ENCODE measurements around the gene CDK14. TPM values are rescaled to one million over a fixed set of nuclear protein-coding genes. Genes with fewer than 3 reads are reported as not detected.
"Not testable (repeated sequence)": the region's sequence is repeated elsewhere in the genome, so short reads cannot be mapped to it uniquely, and the experiment has no call there.

CDK14 gene
- total and polyA plus RNA-seq, 4 donors = 60.9 to 126 (median 82.9) TPM

DNA sequence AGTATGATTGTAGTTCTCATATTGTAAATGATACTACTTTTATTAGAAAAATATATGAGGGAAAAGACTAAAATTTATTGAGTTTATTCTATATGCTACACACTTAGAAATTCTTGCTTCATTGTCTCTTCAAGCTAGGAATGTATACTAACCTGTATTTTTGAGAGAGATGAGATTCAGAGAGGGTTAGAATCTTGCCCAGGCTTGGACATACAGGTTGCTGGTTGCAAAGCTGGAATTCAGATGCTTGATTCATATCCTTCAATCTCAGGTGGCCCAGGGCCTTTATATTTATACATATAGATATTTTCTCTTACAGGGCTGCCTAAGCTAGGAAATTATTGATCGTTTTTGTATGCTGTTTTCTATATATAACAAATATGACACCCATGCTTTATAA is 324.2 kb downstream of the CDK14 start:
- no peaks in the 10 kb centered on the region for H3K27me3 ChIP-seq (ENCODE audit: control insufficient read depth, insufficient read depth, low read length)
- DNase-seq (ENCODE audit: low read depth in 4 of 6, low spot score in 6 of 6) = no peak
- H3K36me3 ChIP-seq (ENCODE audit: control insufficient read depth, insufficient read depth, low read length) = no peaks in the 10 kb centered on the region
- no peak overlapping the region for H3K27ac ChIP-seq (ENCODE audit: low read depth, low read length)
- no CpG with 5 or more reads among the region's 1 CpG for WGBS (ENCODE audit: insufficient coverage)
- H3K9me3 ChIP-seq (ENCODE audit: control insufficient read depth, insufficient read depth, low read length) = no peaks in the 10 kb centered on the region
- H3K4me1 ChIP-seq (ENCODE audit: control insufficient read depth, insufficient read depth, low read length) = no peaks in the 10 kb centered on the region
- no peak overlapping the region for H3K4me3 ChIP-seq (ENCODE audit: low read depth, low read length)

DNA sequence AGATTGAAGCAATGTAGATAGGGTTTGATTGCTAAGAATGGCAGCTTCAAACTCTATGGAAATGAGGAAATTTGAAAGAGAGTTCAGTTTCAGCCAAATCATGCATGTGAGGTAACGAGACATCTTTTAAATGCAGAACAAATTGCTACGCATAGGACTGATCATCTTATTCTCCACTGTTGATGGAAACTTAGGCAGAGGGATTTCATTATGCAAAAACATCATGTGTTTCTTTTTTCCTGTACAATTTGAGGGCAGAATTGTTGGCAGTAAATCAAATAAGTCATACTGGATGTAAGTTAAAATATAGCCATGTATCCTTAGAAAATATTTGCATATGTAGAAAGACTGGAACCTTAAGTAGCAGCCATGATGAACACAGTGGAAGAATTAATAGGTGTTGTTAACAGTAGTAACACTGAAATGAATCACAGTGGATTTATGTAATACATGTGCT is 327.4 kb downstream of the CDK14 start:
- Histone ChIP-seq H3K4me1 (ENCODE audit: control insufficient read depth, insufficient read depth, low read length) (no peaks in the 10 kb centered on the region), H3K36me3 (ENCODE audit: control insufficient read depth, insufficient read depth, low read length) (no peaks in the 10 kb centered on the region), H3K9me3 (ENCODE audit: control insufficient read depth, insufficient read depth, low read length) (no peaks in the 10 kb centered on the region), H3K27ac (ENCODE audit: low read depth, low read length) (no peak overlapping the region), H3K27me3 (ENCODE audit: control insufficient read depth, insufficient read depth, low read length) (no peaks in the 10 kb centered on the region), H3K4me3 (ENCODE audit: low read depth, low read length) (no peak overlapping the region)
- WGBS (ENCODE audit: insufficient coverage) = 60% methylated on average over 1 of the region's 2 CpGs
- DNase-seq (ENCODE audit: low read depth in 4 of 6, low spot score in 6 of 6) = peak in 1 of 6 donors; percentile 56

DNA sequence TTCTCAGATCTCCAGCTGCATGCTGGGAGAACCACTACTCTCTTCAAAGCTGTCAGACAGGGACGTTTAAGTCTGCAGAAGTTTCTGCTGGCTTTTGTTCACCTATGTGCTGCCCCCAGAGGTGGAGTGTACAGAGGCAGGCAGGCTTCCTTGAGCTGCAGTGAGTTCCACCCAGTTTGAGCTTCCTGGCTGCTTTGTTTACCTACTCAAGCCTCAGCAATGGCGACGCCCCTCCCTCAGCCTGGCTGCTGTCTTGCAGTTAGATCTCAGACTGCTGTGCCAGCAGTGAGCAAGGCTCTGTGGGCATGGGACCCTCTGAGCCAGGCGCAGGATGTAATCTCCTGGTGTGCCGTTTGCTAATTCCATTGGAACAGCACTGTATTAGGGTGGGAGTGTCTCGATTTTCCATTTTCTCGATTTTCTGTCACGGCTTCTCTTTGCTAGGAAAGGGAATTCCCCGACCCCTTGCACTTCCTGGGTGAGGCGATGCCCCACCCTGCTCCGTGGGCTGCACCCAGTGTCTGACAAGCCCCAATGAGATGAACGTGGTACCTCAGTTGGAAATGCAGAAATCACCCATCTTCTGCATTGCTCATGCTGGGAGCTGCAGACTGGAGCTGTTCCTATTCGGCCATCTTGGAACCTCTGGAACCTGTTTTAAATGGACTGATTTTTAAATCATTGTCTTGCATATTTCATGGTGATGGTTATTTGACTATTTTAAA is 332.7 kb downstream of the CDK14 start:
- WGBS (ENCODE audit: insufficient coverage) = 96% methylated on average over 13 of the region's 13 CpGs
- DNase-seq (ENCODE audit: low read depth in 4 of 6, low spot score in 6 of 6); H3K4me1 ChIP-seq (ENCODE audit: control insufficient read depth, insufficient read depth, low read length): not testable (repeated sequence)

DNA sequence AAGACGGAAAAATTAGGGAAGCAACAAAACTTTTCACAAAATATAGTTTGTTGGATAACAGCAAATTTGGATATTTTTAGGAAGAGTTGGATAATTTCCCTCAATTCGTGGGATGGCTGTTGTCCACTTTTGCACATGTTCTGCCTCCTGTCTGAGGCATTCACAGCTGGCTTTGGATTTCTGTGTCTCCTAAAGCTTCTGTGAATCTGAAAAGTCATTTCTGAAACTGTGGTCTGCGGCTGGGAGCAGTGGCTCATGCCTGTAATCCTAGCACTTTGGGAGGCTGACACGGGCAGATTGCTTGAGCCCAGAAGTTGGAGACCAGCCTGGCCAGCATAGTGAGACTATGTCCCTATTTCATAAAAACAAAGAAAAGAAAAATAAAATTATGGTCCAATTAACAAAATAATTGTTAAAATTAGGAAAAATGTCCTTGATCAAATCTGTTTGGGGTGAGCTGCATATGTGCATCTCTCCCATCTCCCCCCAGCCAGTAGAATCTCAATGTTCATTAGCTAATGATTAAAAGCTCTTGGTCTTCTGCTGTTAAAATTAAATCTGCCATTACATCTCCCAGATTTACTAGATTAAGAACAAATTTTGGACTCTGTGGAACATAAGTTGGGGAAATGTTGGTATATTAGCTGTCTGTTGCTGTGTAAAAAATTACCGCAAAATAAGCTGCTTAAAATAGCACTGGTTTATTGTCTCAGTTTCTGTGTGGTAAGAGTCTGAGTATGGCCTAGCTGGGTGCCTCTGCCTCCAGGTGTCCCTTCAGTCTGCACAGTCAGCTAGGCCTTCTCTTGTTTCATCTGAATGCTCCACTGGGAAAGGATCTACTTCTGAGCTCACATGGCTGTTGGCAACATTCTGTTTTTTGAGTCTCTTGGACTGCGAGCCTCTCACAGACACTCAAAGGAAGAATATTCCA is 336.1 kb downstream of the CDK14 start:
- H3K27me3 ChIP-seq (ENCODE audit: control insufficient read depth, insufficient read depth, low read length) = no peaks in the 10 kb centered on the region
- DNase-seq (ENCODE audit: low read depth in 4 of 6, low spot score in 6 of 6) = no peak
- H3K27ac ChIP-seq (ENCODE audit: low read depth, low read length) = no peak overlapping the region
- H3K9me3 ChIP-seq (ENCODE audit: control insufficient read depth, insufficient read depth, low read length) = no peaks in the 10 kb centered on the region
- H3K4me1 ChIP-seq (ENCODE audit: control insufficient read depth, insufficient read depth, low read length) = no peaks in the 10 kb centered on the region
- WGBS (ENCODE audit: insufficient coverage) = 67% methylated on average over 3 of the region's 6 CpGs
- no peaks in the 10 kb centered on the region for H3K36me3 ChIP-seq (ENCODE audit: control insufficient read depth, insufficient read depth, low read length)
- H3K4me3 ChIP-seq (ENCODE audit: low read depth, low read length) = no peak overlapping the region

More for the DNA sequence above, 332.7 kb downstream of the CDK14 start:
- H3K9me3 ChIP-seq (ENCODE audit: control insufficient read depth, insufficient read depth, low read length); H3K36me3 ChIP-seq (ENCODE audit: control insufficient read depth, insufficient read depth, low read length); H3K27ac ChIP-seq (ENCODE audit: low read depth, low read length); H3K4me3 ChIP-seq (ENCODE audit: low read depth, low read length); H3K27me3 ChIP-seq (ENCODE audit: control insufficient read depth, insufficient read depth, low read length): not testable (repeated sequence)

DNA sequence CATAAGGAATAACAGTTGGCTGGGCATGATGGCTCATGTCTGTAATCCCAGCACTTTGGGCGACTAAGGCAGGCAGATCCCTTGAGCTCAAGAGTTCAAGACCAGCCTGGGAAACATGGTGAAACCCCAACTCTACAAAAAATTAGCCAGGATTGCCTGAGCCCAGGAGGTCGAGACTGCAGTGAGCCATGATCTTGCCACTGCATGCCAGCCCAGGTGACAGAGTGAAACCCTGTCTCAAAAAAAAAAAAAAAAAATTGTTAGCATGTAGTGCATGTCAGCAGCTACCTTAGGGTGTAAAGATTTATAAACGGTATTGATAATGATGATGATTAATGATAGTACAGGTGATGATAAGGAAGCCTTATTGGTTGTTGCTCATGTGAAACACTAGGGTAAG is 336.9 kb downstream of the CDK14 start:
- 100% methylated on average over 2 of the region's 3 CpGs for WGBS (ENCODE audit: insufficient coverage)
- no peak for DNase-seq (ENCODE audit: low read depth in 4 of 6, low spot score in 6 of 6)
- no peaks in the 10 kb centered on the region for H3K4me1 ChIP-seq (ENCODE audit: control insufficient read depth, insufficient read depth, low read length)
- no peak overlapping the region for H3K27ac ChIP-seq (ENCODE audit: low read depth, low read length)
- H3K4me3 ChIP-seq (ENCODE audit: low read depth, low read length) = no peak overlapping the region
- no peaks in the 10 kb centered on the region for H3K36me3 ChIP-seq (ENCODE audit: control insufficient read depth, insufficient read depth, low read length)
- no peaks in the 10 kb centered on the region for H3K9me3 ChIP-seq (ENCODE audit: control insufficient read depth, insufficient read depth, low read length)
- H3K27me3 ChIP-seq (ENCODE audit: control insufficient read depth, insufficient read depth, low read length) = no peaks in the 10 kb centered on the region

DNA sequence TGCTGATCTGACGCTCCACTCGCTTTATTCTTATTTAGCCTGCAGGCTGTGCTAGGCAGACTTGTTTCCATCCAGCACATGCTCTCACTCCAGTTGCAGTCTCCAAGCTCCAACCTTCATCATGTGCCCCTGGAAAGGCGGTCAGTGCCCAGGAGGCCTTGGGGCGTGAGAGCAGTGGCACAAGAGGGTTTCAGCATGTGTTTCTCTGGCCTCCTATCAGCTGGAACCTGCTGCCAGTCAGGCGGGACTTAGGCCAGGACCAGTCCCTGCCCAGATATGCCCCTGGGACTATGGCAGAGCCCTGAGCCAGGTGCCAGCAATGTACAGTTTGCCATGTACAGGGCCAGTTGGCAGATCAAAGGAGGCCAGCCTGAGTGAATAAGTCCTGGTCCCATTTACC is 337.9 kb downstream of the CDK14 start:
- Histone ChIP-seq H3K4me1 (ENCODE audit: control insufficient read depth, insufficient read depth, low read length) (no peaks in the 10 kb centered on the region), H3K27ac (ENCODE audit: low read depth, low read length) (no peak overlapping the region)
- 81% methylated on average over 5 of the region's 5 CpGs for WGBS (ENCODE audit: insufficient coverage)

DNA sequence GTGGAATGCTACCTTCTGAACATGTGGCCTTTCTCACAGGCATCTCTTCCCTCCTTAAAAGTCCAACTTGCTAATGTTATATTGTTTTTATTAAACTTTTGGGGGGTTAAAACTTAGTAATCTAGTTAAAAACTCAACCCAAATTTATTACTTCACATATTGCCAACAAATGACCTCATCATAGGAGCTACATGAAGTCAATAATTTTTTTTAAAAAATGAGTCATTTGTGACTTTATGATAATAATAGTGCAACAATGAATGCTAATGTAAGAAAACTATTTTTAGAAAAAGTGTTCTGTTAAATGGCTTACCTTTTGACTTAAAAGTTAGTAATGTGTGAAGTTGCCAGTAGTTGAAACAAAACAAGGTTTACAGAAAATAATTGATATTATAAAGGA is 342.2 kb downstream of the CDK14 start:
- DNase-seq (ENCODE audit: low read depth in 4 of 6, low spot score in 6 of 6) = no peak

More for the DNA sequence above, 337.9 kb downstream of the CDK14 start:
- H3K36me3 ChIP-seq (ENCODE audit: control insufficient read depth, insufficient read depth, low read length) = no peaks in the 10 kb centered on the region
- no peaks in the 10 kb centered on the region for H3K9me3 ChIP-seq (ENCODE audit: control insufficient read depth, insufficient read depth, low read length)
- no peak overlapping the region for H3K4me3 ChIP-seq (ENCODE audit: low read depth, low read length)
- H3K27me3 ChIP-seq (ENCODE audit: control insufficient read depth, insufficient read depth, low read length) = no peaks in the 10 kb centered on the region
- DNase-seq (ENCODE audit: low read depth in 4 of 6, low spot score in 6 of 6) = peak in 1 of 6 donors; percentile 43

DNA sequence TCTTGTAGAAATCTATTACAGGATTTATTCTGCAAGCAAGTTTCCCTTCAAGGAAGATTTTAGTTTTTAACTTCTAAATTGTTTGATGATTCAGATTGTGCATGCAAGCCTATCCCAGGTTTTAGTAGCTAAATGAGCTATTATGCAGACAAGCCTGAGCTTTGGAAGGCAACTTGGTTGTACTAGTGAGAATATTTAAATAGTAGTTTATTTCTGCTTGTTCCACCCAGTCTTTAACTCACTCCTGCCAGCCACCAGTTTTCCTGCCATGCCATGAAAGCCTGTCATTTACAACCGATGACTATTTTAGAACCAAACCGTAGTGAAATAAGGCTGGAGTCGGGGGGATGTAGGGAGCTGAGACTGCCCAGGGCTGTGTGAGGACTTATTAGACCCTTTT is 343.5 kb downstream of the CDK14 start:
- Histone ChIP-seq H3K9me3 (ENCODE audit: control insufficient read depth, insufficient read depth, low read length) (no peaks in the 10 kb centered on the region), H3K36me3 (ENCODE audit: control insufficient read depth, insufficient read depth, low read length) (no peaks in the 10 kb centered on the region), H3K27ac (ENCODE audit: low read depth, low read length) (no peak overlapping the region), H3K27me3 (ENCODE audit: control insufficient read depth, insufficient read depth, low read length) (no peaks in the 10 kb centered on the region), H3K4me1 (ENCODE audit: control insufficient read depth, insufficient read depth, low read length) (no peaks in the 10 kb centered on the region), H3K4me3 (ENCODE audit: low read depth, low read length) (no peak overlapping the region)
- peak in 1 of 6 donors; percentile 41 for DNase-seq (ENCODE audit: low read depth in 4 of 6, low spot score in 6 of 6)
- WGBS (ENCODE audit: insufficient coverage) = no CpG with 5 or more reads among the region's 3 CpGs

More for the DNA sequence above, 342.2 kb downstream of the CDK14 start:
- no peaks in the 10 kb centered on the region for H3K36me3 ChIP-seq (ENCODE audit: control insufficient read depth, insufficient read depth, low read length)
- H3K4me1 ChIP-seq (ENCODE audit: control insufficient read depth, insufficient read depth, low read length) = no peaks in the 10 kb centered on the region
- no peaks in the 10 kb centered on the region for H3K9me3 ChIP-seq (ENCODE audit: control insufficient read depth, insufficient read depth, low read length)
- H3K4me3 ChIP-seq (ENCODE audit: low read depth, low read length) = no peak overlapping the region
- H3K27me3 ChIP-seq (ENCODE audit: control insufficient read depth, insufficient read depth, low read length) = no peaks in the 10 kb centered on the region
- no peak overlapping the region for H3K27ac ChIP-seq (ENCODE audit: low read depth, low read length)

DNA sequence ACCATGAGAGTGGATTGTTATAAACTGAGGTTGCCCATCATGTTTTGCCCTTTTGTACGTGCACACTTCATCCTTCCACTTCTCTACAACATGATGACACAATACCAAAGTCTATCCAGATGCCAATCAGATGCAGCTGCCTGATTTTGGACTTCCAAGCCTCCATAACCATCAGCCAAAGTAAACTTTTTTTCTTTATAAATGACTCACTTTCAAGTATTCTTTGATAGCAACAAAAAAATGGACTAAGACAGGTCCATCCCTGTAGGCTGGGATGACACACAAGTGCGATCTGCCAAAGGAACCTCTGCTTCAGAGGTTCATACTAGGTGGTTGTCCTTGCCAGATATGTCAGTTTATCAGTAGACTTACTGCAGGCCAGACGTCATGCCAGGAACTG is 347.9 kb downstream of the CDK14 start:
- Histone ChIP-seq H3K27me3 (ENCODE audit: control insufficient read depth, insufficient read depth, low read length) (no peaks in the 10 kb centered on the region), H3K4me1 (ENCODE audit: control insufficient read depth, insufficient read depth, low read length) (no peaks in the 10 kb centered on the region), H3K9me3 (ENCODE audit: control insufficient read depth, insufficient read depth, low read length) (no peaks in the 10 kb centered on the region), H3K36me3 (ENCODE audit: control insufficient read depth, insufficient read depth, low read length) (no peaks in the 10 kb centered on the region), H3K4me3 (ENCODE audit: low read depth, low read length) (no peak overlapping the region), H3K27ac (ENCODE audit: low read depth, low read length) (no peak overlapping the region)
- no peak for DNase-seq (ENCODE audit: low read depth in 4 of 6, low spot score in 6 of 6)
- WGBS (ENCODE audit: insufficient coverage) = 94% methylated on average over 3 of the region's 3 CpGs
